GM03348 (cell line): Measurements from ENCODE around the gene NPAS3.

Experiments
- DNase-seq: peaks from one replicate; pipeline ENCODE4 v3.0.0; 2012; ENCODE audit warnings: low spot score

NPAS3 gene

GRCh38 chr14:33449268-33449667 lies 510.6 kb downstream of the NPAS3 start:
- DNase-seq = no peak

GRCh38 chr14:33449703-33450395 lies 511.2 kb downstream of the NPAS3 start:
- DNase-seq = no peak

GRCh38 chr14:33450416-33450815 lies 511.7 kb downstream of the NPAS3 start:
- no peak for DNase-seq

- DNase-seq = no peak
Measured at GRCh38 chr14:33451211-33451610, 512.5 kb downstream of the NPAS3 start.

- DNase-seq = no peak
Measured at GRCh38 chr14:33452995-33453394, 514.3 kb downstream of the NPAS3 start.

- no peak for DNase-seq
Measured at GRCh38 chr14:33454022-33454595, 515.4 kb downstream of the NPAS3 start.

- DNase-seq = no peak
Measured at GRCh38 chr14:33454707-33455106, 516.0 kb downstream of the NPAS3 start.

- no peak for DNase-seq
Measured at GRCh38 chr14:33455654-33456345, 517.1 kb downstream of the NPAS3 start.

- no peak for DNase-seq
Measured at GRCh38 chr14:33457021-33457420, 518.3 kb downstream of the NPAS3 start.

- no peak for DNase-seq
Measured at GRCh38 chr14:33457617-33458016, 518.9 kb downstream of the NPAS3 start.

- no peak for DNase-seq
Measured at GRCh38 chr14:33460164-33460563, 521.5 kb downstream of the NPAS3 start.

- no peak for DNase-seq
Measured at GRCh38 chr14:33461036-33461435, 522.4 kb downstream of the NPAS3 start.

- no peak for DNase-seq
Measured at GRCh38 chr14:33463731-33464130, 525.1 kb downstream of the NPAS3 start.

- DNase-seq = no peak
Measured at GRCh38 chr14:33464254-33464962, 525.7 kb downstream of the NPAS3 start.

GRCh38 chr14:33465846-33466700 lies 527.4 kb downstream of the NPAS3 start:
- DNase-seq = no peak

- DNase-seq = no peak
Measured at GRCh38 chr14:33467971-33468370, 529.3 kb downstream of the NPAS3 start.

- DNase-seq = no peak
Measured at GRCh38 chr14:33469898-33470297, 531.2 kb downstream of the NPAS3 start.

- DNase-seq = no peak
Measured at GRCh38 chr14:33471776-33472175, 533.1 kb downstream of the NPAS3 start.

GRCh38 chr14:33475623-33476022 lies 536.9 kb downstream of the NPAS3 start:
- no peak for DNase-seq

- no peak for DNase-seq
Measured at GRCh38 chr14:33477797-33478196, 539.1 kb downstream of the NPAS3 start.

GRCh38 chr14:33480071-33480886 lies 541.6 kb downstream of the NPAS3 start:
- no peak for DNase-seq
